Stimulated activated CD8-positive, alpha-beta memory T cell treated with anti-CD3 and anti-CD28 coated beads, Interleukin-15, amount 100 ng/mL, for 1 hour (primary cell): ENCODE data around the gene RAVER1.
A peak's percentile ranks its signal among the peaks of the same experiment; 100 is the strongest.

Experiments used
- DNase-seq: peaks from one replicate; pipeline ENCODE4 v3.0.0-alpha.2; 2020; ENCODE audit warnings: low read depth

Gene RAVER1

DNA sequence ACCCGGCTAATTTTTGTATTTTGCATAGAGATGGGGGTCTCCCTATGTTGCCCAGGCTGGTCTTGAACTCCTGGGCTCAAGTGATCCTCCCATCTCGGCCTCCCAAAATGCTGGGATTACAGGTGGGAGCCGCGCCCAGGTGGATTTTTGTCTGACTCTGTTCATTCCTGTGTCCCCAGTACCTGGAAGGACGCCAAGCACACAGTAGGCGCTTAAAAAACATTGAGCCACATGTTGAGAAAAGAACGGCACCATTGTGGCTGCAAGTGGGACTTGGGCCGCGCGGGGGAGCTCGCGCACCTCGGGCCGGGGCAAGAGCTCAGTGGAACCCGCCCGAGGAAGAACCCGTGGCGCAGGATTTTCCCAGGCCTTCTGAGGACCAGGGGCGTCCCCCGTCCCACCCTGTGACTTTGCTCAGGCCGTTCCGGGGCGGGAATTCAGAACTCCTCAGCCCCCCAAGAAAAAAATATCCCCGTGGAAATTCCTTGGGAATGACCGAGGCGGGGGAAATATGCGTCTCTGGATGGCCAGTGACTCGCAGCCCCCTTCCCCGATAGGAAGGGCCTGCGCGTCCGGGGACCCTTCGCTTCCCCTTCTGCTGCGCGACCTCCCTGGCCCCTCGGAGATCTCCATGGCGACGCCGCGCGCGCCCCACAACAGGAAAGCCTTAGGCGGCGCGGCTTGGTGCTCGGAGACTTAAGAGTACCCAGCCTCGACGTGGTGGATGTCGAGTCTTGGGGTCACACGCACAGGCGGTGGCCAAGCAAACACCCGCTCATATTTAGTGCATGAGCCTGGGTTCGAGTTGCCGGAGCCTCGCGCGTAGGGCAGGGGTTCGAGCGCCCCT is 63.8 kb downstream of the RAVER1 start:
- DNase-seq: peak; percentile 85

DNA sequence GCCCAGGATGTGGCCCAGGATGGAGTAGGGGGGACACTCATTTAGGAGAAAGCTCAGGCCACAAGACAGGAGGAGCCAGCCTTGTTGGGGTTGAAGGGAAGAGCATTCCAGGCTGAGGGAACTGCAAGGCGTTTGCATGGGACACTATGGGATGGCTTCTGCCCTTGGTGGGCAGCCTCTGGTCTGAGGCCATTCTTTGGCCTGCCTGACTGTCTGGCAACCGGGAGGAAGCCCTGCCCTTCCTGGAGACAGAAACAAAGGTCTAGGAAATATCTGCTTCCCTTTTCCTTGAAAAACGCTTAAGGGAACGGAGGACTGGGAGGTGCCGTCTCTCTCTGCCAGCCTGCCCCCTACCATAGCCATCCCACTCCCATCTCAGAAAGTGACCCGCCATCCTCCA is 65.3 kb downstream of the RAVER1 start:
- DNase-seq: no peak

DNA sequence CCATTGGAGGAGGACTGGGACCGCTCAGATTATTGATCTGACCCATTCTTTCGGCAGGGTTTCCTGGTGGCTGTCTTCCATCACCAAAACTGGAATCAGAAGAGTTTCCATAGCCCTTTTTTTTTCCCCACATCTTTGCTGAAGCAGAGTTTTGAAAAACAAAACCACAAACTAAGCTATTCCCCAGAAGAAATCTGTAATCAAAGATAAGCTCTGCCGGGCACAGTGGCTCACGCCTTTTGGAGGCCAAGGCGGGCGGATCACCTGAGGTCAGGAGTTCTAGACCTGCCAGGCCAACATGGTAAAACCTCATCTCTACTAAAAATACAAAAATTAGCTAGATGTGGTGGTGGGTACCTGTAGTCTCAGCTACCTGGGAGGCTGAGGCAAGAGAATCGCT is 66.6 kb downstream of the RAVER1 start:
- no peak for DNase-seq
